Renal pelvis (tissue), 4 donors: ENCODE results near the gene FAM117A. TPM values are rescaled to one million over a fixed set of nuclear protein-coding genes. Genes with fewer than 3 reads are reported as not detected.

ENCODE experiments used
- DNase-seq: peaks from one replicate; pipeline ENCODE4 v3.0.0-alpha.2; 2013
- polyA plus RNA-seq, 3 donors: library from polyadenylated mRNA; unstranded; fragments of 120-200 nt; gene quantifications; one replicate each; pipeline ENCODE4 v1.2.1, GENCODE V29; 2013; ENCODE audit not compliant: insufficient read length in 3 of 3

The FAM117A gene
- polyA plus RNA-seq, 3 donors = 19.9 to 25.8 (median 20.5) TPM

- DNase-seq = no peak
These were observed 47.1 kb downstream of the FAM117A start for GRCh38 chr17:49716668-49717364.

DNA sequence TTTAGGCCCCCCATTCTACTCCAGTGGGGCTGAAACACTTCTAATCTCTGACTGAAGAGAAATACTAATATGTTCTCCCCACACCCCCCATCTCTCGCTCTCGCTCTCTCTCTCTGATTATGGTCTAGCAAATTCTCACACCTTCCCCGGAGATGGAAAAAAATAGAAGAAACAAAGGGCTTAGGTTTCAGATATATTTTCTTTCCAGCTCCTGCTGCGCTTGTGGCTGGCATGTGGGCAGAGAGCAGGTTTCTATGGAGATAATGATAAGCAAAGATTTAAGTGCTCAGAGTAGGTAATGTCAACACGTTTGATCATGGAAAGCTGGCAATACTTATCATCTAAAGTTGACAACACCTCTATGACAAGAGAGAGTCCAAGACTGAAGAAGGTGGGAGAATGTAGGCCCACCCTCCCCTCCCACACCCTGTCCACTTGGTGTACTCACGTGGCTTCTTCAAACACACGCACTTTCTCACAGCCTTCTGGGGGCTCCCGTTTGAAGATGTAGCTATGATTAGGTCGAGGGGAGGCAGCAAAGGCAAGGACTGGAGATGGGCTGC, 48.1 kb downstream of the FAM117A start:
- no peak for DNase-seq

DNA sequence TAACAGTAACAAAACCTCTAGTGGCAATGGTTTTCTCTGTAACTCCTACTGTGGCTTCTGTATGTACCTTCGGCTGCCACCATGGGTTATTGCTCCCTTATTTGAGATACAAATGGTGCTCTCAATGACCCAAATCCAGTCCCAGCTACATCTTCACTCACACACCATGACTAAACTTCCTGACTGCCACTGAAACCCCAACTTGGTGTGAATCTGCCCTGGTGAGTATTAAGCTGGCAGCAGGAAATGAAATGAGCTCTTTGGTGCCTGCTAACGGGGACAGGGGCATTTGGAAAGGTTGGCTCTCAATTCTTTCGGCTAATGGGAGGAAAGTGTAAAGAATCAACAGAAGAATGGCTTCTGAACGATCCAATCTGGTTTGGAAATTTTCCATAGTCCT, 48.7 kb downstream of the FAM117A start:
- no peak for DNase-seq

- no peak for DNase-seq
These were observed 55.3 kb downstream of the FAM117A start for GRCh38 chr17:49708515-49709183.

GRCh38 chr17:49707608-49708514, 56.1 kb downstream of the FAM117A start, which contains the start of gene SLC35B1:
Gene SLC35B1 (minus strand): TSS chr17:49707964. CDS start chr17:49707833, 131 bp downstream.
- DNase-seq = peak; percentile 98

DNA sequence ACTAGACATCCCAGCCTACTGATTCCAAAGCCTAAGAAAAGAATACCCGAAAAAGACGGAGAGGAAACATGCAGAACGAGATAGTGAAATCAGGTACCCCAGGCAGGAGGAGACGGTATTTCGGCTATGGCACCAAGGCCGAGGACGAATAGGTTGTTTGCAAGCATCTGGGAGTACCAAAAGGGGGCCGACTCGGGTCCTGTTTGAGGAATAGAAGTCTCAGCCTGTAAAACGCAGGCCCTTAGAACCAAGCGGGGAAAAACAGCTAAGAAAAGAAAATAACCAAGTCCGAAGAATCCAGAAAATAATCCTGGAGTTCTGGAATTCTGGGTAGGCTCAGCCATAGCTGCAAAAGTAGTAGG, 56.7 kb downstream of the FAM117A start:
- no peak for DNase-seq

DNA sequence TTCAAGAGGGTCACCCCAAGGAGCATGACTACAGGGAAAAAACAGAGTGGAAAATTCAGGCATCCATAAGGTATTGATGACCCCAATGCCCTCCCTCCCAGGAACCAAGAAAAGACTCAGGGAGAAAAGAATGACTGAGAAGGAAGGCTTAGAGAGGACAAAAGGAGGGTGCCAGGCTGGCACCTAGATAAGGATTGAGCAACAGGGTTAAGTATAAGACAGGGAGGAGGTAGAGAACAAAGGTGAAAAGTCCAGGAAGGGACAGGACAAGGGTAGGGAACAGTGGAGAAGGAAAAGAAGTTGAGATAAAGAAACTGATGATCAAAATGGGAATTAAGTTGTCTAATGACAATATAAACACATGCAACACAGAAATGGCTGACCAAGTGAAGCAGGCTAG, 58.7 kb downstream of the FAM117A start:
- no peak for DNase-seq

- no peak for DNase-seq
These were observed 60.2 kb downstream of the FAM117A start for GRCh38 chr17:49703557-49704277.

- no peak for DNase-seq
These were observed 63.0 kb downstream of the FAM117A start for GRCh38 chr17:49700960-49701359.

GRCh38 chr17:49699966-49700575, 63.9 kb downstream of the FAM117A start:
- no peak for DNase-seq

GRCh38 chr17:49698005-49698404, 65.9 kb downstream of the FAM117A start:
- DNase-seq = no peak

GRCh38 chr17:49696233-49696761, 67.6 kb downstream of the FAM117A start:
- no peak for DNase-seq

- DNase-seq = no peak
These were observed 68.2 kb downstream of the FAM117A start for GRCh38 chr17:49695698-49696232.

- no peak for DNase-seq
These were observed 68.9 kb downstream of the FAM117A start for GRCh38 chr17:49694847-49695697.

DNA sequence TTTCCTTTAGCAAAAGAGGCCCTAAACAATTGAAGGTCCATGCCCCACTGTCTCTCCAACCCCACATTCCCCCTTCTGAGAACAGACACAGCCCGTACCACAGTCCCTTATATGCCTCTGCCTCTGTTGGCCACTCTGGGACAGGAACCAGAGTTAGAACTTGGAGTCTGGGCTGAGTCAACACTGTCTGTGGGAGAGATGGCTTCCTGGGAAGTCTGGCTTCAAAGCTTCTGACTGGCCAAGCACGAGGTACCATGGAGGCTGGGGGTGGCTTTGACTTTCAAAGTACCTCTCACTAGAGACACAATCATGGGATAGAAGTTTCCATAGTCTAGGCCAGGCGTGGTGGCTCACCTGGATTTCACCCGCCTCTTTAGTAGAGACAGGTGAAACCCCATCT, 71.2 kb downstream of the FAM117A start:
- DNase-seq = no peak

DNA sequence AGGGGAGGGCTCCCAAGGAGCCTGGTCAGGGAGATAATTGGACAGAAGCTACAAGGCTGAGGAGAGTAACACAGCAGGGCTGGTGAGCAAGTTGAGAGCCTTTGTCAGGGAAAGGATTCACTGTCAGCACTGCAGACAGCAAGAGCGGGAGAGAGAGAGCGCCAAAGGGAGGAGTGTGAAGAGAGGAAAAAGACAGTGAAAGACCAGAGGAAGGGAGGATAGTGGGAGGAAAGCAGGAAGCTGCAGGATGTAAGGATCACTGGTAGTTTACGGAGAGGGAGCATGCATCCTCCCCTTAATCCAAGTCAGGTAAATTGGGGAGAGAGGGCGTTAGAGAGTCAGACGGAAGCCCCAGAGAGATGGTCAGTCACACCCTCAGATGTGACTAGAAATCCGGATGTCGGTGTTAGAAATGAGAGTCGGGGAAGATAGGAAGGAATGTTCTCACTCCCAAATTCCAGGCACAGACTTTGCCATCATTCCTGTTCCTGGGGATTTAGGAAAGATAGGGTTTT, 72.2 kb downstream of the FAM117A start:
- DNase-seq = no peak

GRCh38 chr17:49691086-49691676, 72.8 kb downstream of the FAM117A start:
- no peak for DNase-seq

- no peak for DNase-seq
These were observed 73.7 kb downstream of the FAM117A start for GRCh38 chr17:49690256-49690655.

DNA sequence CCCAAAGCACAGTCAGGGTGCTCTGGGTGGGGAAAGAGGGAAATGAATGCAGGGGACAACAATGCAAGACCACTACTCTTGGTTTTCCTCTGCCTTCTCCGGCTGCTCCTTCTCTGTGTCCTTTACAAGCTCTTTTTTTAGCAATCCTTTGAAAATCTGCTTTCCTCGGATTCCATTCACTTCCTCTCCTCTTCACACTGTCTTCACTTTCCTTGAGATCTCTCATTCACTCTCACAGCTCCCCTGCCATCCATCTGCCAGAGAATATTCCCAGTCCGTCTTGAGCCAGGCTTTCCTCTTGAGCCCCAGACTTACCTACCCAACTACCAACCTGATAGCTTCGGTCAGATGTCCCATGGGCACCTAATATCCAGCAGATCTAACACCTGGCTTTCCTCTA, 75.1 kb downstream of the FAM117A start:
- DNase-seq = no peak
